K562 (cell line): ENCODE measurements around the gene IZUMO1R. TPM values are rescaled to one million over a fixed set of nuclear protein-coding genes. Genes with fewer than 3 reads are reported as not detected.

ENCODE experiments used
- ATAC-seq: fragments of 200-7000 bp; cut with Tn5 transposase; 3 replicates; pipeline ENCODE4 v1.9.1; 2020; ENCODE audit warnings: moderate library complexity
- BruUV-seq: library from RNA; stranded (reverse); fragments of 400-500 nt; replicated peaks from 2 replicates; lab custom pipeline; 2021; lab: Mats Ljungman, UMichigan
- CTCF ChIA-PET: fragments of 300-600 bp; formaldehyde crosslinking; extraction: SDS; loops from one replicate; lab custom pipeline; 2021; ENCODE audit warnings: low intra/inter-chr PET ratio; lab: Yijun Ruan, JAX
- POLR2A ChIA-PET: fragments of 300-600, 350-650 bp; sonication (Branson Sonifier 250); formaldehyde crosslinking; extraction: SDS; loops from one replicate; lab custom pipeline; 2021; ENCODE audit warnings: antibody characterized with exemption, inconsistent platforms; lab: Yijun Ruan, JAX
- DNase-seq, 4 experiments: peaks; one replicate each; pipeline versions ENCODE4 v3.0.0 to v3.0.0-alpha.2; 2011 to 2018; ENCODE audit warnings: low spot score in 3 of 4, mixed read lengths in 3 of 4; ENCODE audit errors: extremely low read depth in 1 of 4
- FAIRE-seq: peaks from 2 replicates; lab custom pipeline; 2011; peaks lifted over from hg19 to GRCh38; lab: Jason Lieb, UNC
- H2AFZ ChIP-seq: 2 replicates; pipeline ENCODE4 v1.6.0; 2011; ENCODE audit warnings: low read depth, low read length, control low read depth, inconsistent platforms
- H3K27ac ChIP-seq: fragments of 200-600 bp; 3 replicates; pipeline ENCODE4 v1.8.0; 2011; ENCODE audit warnings: low read depth, mild to moderate bottlenecking, control low read depth, inconsistent platforms, low read length, moderate library complexity, mixed read lengths; ENCODE audit errors: extremely low read depth
- H3K27me3 ChIP-seq, 2 experiments: fragments of 300-600 bp in 1 of 2; 2 replicates in 1 of 2; 3 replicates in 1 of 2; pipeline versions ENCODE4 v1.6.0 to v1.8.0; 2011; ENCODE audit warnings: inconsistent platforms in 2 of 2, low read length in 2 of 2, mild to moderate bottlenecking in 1 of 2, mixed read lengths in 1 of 2, moderate library complexity in 1 of 2; ENCODE audit not compliant: control insufficient read depth in 2 of 2, insufficient read depth in 2 of 2
- H3K36me3 ChIP-seq: fragments of 300-600 bp; 3 replicates; pipeline ENCODE4 v1.8.0; 2011; ENCODE audit warnings: mild to moderate bottlenecking, low read length, inconsistent platforms; ENCODE audit not compliant: control insufficient read depth, insufficient read depth
- H3K4me1 ChIP-seq, 2 experiments: fragments of 200-600 bp in 1 of 2; replicated peaks in 1 of 2; 2 replicates in 1 of 2; 3 replicates in 1 of 2; pipeline versions ENCODE4 v1.5.1 to v1.8.0; 2011; ENCODE audit warnings: inconsistent platforms in 2 of 2, low read length in 2 of 2, mild to moderate bottlenecking in 1 of 2, mixed read lengths in 1 of 2, moderate library complexity in 1 of 2; ENCODE audit not compliant: control insufficient read depth in 2 of 2, insufficient read depth in 2 of 2
- H3K4me2 ChIP-seq: 2 replicates; pipeline ENCODE4 v1.6.1; 2011; ENCODE audit warnings: low read length, control low read depth, inconsistent platforms, mixed read lengths; ENCODE audit not compliant: insufficient read depth
- H3K4me3 ChIP-seq: fragments of 200-600 bp; sonication (generic), shearing (Covaris generic); 2 replicates; pipeline ENCODE4 v1.5.1; 2016; ENCODE audit warnings: control low read depth, inconsistent platforms
- H3K79me2 ChIP-seq: fragments of 200-600 bp; 3 replicates; pipeline ENCODE4 v1.8.0; 2011; ENCODE audit warnings: low read length, inconsistent platforms; ENCODE audit not compliant: control insufficient read depth, insufficient read depth
- H3K9ac ChIP-seq, 2 experiments: 2 replicates each; pipeline versions ENCODE4 v1.6.0 to v1.6.1; 2011; ENCODE audit warnings: low read depth in 2 of 2, low read length in 2 of 2, control low read depth in 1 of 2, inconsistent platforms in 1 of 2, mild to moderate bottlenecking in 1 of 2, mixed read lengths in 1 of 2; ENCODE audit not compliant: insufficient read depth in 1 of 2
- H3K9me1 ChIP-seq: one replicate; pipeline ENCODE4 v1.6.0; 2011; ENCODE audit warnings: inconsistent platforms, mild to moderate bottlenecking, low read length, moderate library complexity; ENCODE audit not compliant: control insufficient read depth, insufficient read depth
- H3K9me3 ChIP-seq: replicated peaks from 2 replicates; pipeline ENCODE4 v1.5.1; 2011; ENCODE audit warnings: low read depth, low read length, inconsistent platforms; ENCODE audit not compliant: control insufficient read depth, insufficient read depth
- H4K20me1 ChIP-seq: replicated peaks from 2 replicates; pipeline ENCODE4 v1.6.1; 2011; ENCODE audit warnings: low read length, inconsistent platforms, mixed read lengths; ENCODE audit not compliant: control insufficient read depth, insufficient read depth
- ATF1 ChIP-seq, 2 experiments: fragments of 450-650 bp in 1 of 2; IDR thresholded peaks; 2 replicates each; pipeline ENCODE4 v1.6.1; 2016; ENCODE audit warnings: missing compliant biosample characterization in 1 of 2, missing genetic modification characterization in 1 of 2
- HNRNPH1 ChIP-seq: fragments of 200-400 bp; formaldehyde crosslinking; optimal IDR thresholded peaks from 2 replicates; pipeline ENCODE3; 2017; ENCODE audit warnings: low read depth, mild to moderate bottlenecking, low read length, moderate library complexity
- IFI16 ChIP-seq: fragments of 250-450 bp; sonication (Bioruptor Pico); IDR thresholded peaks from 2 replicates; pipeline ENCODE4 v2.1.2; 2022; ENCODE audit warnings: mild to moderate bottlenecking, inconsistent platforms
- MAZ ChIP-seq, 2 experiments: fragments of 450-650 bp in 1 of 2; sonication (generic) in 1 of 2; formaldehyde crosslinking; IDR thresholded peaks in 1 of 2; conservative IDR thresholded peaks in 1 of 2; 2 replicates each; pipeline versions ENCODE4 v1.4.0 to v1.5.0; 2020; ENCODE audit warnings: mild to moderate bottlenecking in 1 of 2, missing genetic modification reagents in 1 of 2
- SMARCA4 ChIP-seq: fragments of 450-650 bp; IDR thresholded peaks from 2 replicates; pipeline ENCODE4 v1.6.1; 2016
- TFAM ChIP-seq: fragments of 250-450 bp; sonication (Bioruptor Pico); conservative IDR thresholded peaks from 2 replicates; pipeline ENCODE4 v1.5.0; 2021; ENCODE audit warnings: mild to moderate bottlenecking, moderate library complexity
- ZC3H11A ChIP-seq: IDR thresholded peaks from 2 replicates; pipeline ENCODE4 v1.6.1; 2012; ENCODE audit warnings: low read depth, low read length, improper control_type of control experiment
- ZNF24 ChIP-seq: fragments of 450-650 bp; IDR thresholded peaks from 2 replicates; pipeline ENCODE4 v1.6.1; 2016
- WGBS: fragments of 100-300 bp; shearing (Covaris generic); methylation state at CpG from one replicate; pipeline ENCODE4 v1.1.6; 2016; ENCODE audit warnings: low coverage, mixed read lengths; ENCODE audit not compliant: insufficient coverage; ENCODE audit errors: missing lambda C conversion rate; 5-methylcytosine and 5-hydroxymethylcytosine counted together
- in situ Hi-C: fragments of 300-500 bp; cut with MboI; formaldehyde crosslinking; loops from 4 replicates; pipeline ENCODE4 v1.15.0; 2018; ENCODE audit warnings: inconsistent platforms, mixed read lengths
- intact Hi-C: fragments of 100-400 bp; cut with micrococcal nuclease; formaldehyde crosslinking; loops from 2 replicates; pipeline ENCODE4 v1.14.2; 2022
- polyA plus RNA-seq, 8 experiments: library from polyadenylated mRNA; depleted of rRNA in 4 of 8; stranded (reverse) in 5 of 8; unstranded in 3 of 8; fragments of >200 nt; fragmentation: Nextera tagmentation in 2 of 8; fragmentation: Illumina TruSeq in 1 of 8; extraction: Ambion mirVana in 2 of 8; extraction: Trizol in 1 of 8; gene quantifications; 2 replicates each; pipeline versions ENCODE4 v1.2.1 to v1.2.3, GENCODE V29; 2011 to 2014; ENCODE audit warnings: inconsistent platforms in 1 of 8, missing spikeins in 1 of 8
- total RNA-seq, 7 experiments: library from RNA; depleted of rRNA in 6 of 7; stranded (reverse); fragments of >200 nt in 6 of 7; fragmentation: Illumina TruSeq in 2 of 7; extraction: Trizol in 2 of 7; gene quantifications; 2 replicates each; pipeline versions ENCODE4 v1.2.1 to v1.2.3, GENCODE V29; 2011 to 2021; ENCODE audit warnings: low replicate concordance in 1 of 7
- TF ChIP-seq, protein P1 (sequence below): fragments of 450-650 bp; IDR thresholded peaks from 2 replicates; pipeline ENCODE4 v1.6.1; 2016; ENCODE audit warnings: antibody characterized with exemption

The IZUMO1R gene
- total and polyA plus RNA-seq, 9 of the 15 experiments (the other 6 are each of a cell fraction or from before 2014, with no cell fraction given), result not detected

DNA sequence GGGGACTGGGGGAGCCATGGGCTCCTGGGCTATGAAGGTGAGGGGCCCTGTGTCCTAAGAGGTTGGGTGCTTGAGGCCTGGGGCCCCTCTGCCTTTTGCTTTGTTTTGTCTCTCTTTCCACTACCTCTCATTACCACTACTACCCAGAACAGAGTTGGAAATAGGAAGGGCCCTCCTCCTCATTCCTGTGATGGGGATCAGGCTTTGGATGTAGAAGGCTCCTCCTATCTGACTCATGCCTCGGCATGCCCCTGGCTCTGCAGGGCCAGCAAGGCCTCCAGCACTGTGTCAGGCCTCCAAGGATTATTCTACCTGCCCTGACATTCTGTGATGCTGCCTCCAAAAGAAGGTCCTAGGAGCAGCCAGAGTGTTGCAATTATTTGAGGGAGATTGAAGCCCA, 766 bp downstream of the IZUMO1R start:
- in situ Hi-C loops, result no loop called here
- Histone ChIP-seq H3K27me3 (peaks cover 6 to 42% of the 10 kb centered on the region in 2 experiments; a peak in 4 of 5 replicates), H3K36me3 (no peaks in the 10 kb centered on the region), H4K20me1 (no peaks in the 10 kb centered on the region), H2AFZ (no peak overlapping the region), H3K4me2 (no peak overlapping the region), H3K9me1 (no peaks in the 10 kb centered on the region), H3K4me1 (no peaks in the 10 kb centered on the region; a peak in 1 of 5 replicates), H3K4me3 (no peak overlapping the region), H3K9ac (no peak overlapping the region), H3K79me2 (no peaks in the 10 kb centered on the region; the same call in 2 of the 3 replicates), H3K9me3 (no peaks in the 10 kb centered on the region), H3K27ac (no peak overlapping the region)
- FAIRE-seq, result no peak
- ChIA-PET POLR2A (no interaction called here), CTCF (no interaction called here)
- no peak for ATAC-seq
- DNase-seq, result no peak
- TF ChIP-seq SMARCA4 (no peak), IFI16 (no peak), HNRNPH1 (no peak), ZC3H11A (no peak), ZNF24 (no peak), ATF1 (CRISPR knock-in tag; IDR thresholded peaks at IDR 0.05) (no peak), ATF1 (tag; IDR thresholded peaks at IDR 0.05) (no peak), MAZ (CRISPR knock-in tag; conservative IDR thresholded peaks at IDR 0.05 in 1 of 2, IDR thresholded peaks at IDR 0.05 in 1 of 2) (no peak), TFAM (CRISPR knock-in tag) (no peak)
- TF ChIP-seq, protein P1, sequence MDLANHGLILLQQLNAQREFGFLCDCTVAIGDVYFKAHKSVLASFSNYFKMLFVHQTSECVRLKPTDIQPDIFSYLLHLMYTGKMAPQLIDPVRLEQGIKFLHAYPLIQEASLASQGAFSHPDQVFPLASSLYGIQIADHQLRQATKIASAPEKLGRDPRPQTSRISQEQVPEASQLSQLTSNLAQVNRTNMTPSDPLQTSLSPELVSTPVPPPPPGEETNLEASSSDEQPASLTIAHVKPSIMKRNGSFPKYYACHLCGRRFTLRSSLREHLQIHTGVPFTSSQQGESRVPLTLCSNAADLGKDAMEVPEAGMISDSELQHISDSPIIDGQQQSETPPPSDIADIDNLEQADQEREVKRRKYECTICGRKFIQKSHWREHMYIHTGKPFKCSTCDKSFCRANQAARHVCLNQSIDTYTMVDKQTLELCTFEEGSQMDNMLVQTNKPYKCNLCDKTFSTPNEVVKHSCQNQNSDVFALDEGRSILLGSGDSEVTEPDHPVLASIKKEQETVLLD, result no peak
- WGBS, result 0% methylated on average over 1 of the region's 1 CpG
- intact Hi-C loops, result no loop called here
- BruUV-seq, result no TSS peak
